Stimulated activated CD8-positive, alpha-beta memory T cell treated with anti-CD3 and anti-CD28 coated beads, Interleukin-4, amount 100 ng/mL, for 4 hours (primary cell): ENCODE measurements around the gene ST3GAL6.

Experiments
- DNase-seq, 2 donors: peaks; one replicate each; pipeline ENCODE4 v3.0.0-alpha.2; 2020; ENCODE audit warnings: low read depth in 2 of 2, low spot score in 1 of 2

The ST3GAL6 gene, protein sequence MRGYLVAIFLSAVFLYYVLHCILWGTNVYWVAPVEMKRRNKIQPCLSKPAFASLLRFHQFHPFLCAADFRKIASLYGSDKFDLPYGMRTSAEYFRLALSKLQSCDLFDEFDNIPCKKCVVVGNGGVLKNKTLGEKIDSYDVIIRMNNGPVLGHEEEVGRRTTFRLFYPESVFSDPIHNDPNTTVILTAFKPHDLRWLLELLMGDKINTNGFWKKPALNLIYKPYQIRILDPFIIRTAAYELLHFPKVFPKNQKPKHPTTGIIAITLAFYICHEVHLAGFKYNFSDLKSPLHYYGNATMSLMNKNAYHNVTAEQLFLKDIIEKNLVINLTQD

GRCh38 chr3:98763076-98763475, at the start of gene ST3GAL6:
Gene ST3GAL6, plus strand, starts transcription at chr3:98763340. Its CDS starts 5,101 bp downstream, at chr3:98768441.
- no peak for DNase-seq

DNA sequence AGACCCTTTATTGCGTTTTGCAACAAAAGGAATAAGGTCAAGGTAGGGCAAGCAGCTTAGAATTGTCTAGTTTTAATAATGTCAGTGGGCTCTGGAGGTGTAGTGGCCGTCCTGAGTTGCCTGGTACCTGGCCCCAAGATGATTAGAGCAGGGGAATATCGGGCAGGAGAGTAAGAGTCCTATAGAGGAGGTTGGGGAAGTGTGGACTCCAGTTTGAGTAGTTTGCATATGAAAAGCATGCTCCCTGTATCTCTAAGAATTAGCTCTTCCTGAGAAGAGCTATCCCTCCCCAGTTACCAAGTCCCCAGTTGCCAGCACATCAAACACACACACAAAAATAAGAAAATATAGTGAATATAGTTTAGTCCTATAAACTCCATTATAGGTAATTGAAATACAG, 49.2 kb upstream of the ST3GAL6 start:
- DNase-seq: no peak

DNA sequence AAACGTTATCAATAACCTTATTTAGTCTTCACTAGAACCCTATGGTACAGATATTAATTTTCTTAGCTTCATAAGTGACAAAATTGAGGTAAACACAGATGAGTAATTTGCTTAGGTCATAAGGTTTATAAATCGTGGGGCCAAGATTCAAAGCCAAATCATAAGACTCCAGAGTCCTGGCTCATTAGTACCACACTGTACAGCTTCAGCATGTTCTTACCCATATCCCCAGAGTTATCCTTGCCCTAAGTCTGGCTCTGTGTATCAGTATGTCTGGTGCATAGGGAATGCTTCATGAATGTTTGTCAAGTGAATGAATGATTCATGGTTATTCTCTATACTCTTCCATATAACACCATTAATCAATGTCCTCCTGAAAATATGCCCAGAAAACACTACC, 45.6 kb upstream of the ST3GAL6 start:
- no peak for DNase-seq

- DNase-seq: no peak
Measured at GRCh38 chr3:98718730-98719129, 44.4 kb upstream of the ST3GAL6 start.

DNA sequence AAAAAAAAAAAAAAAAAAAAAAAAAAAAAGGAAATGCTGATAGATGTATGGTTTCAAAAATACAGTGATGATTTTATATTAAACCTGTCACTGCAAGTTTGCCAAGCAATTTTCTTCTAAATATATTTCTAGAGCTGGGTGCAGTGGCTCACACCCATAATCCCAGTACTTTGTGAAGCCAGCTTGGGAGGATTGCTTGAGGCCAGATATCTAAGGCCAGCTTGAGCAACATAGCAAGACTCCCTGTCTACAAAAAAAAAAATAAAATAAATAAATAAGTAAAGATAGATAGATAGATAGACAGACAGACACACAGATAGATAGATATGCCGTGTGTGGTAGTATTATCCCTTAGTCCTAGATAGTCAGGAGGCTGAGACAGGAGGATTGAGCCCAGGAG, 41.4 kb upstream of the ST3GAL6 start:
- no peak for DNase-seq

GRCh38 chr3:98722389-98722788, 40.8 kb upstream of the ST3GAL6 start:
- no peak for DNase-seq

GRCh38 chr3:98725352-98725751, 37.8 kb upstream of the ST3GAL6 start:
- no peak for DNase-seq

GRCh38 chr3:98726084-98726483, 37.1 kb upstream of the ST3GAL6 start:
- no peak for DNase-seq

- no peak for DNase-seq
Measured at GRCh38 chr3:98727638-98728037, 35.5 kb upstream of the ST3GAL6 start.

- DNase-seq: no peak
Measured at GRCh38 chr3:98728672-98729071, 34.5 kb upstream of the ST3GAL6 start.

- no peak for DNase-seq
Measured at GRCh38 chr3:98730338-98730737, 32.8 kb upstream of the ST3GAL6 start.

GRCh38 chr3:98730886-98731537, 32.1 kb upstream of the ST3GAL6 start:
- DNase-seq: no peak

DNA sequence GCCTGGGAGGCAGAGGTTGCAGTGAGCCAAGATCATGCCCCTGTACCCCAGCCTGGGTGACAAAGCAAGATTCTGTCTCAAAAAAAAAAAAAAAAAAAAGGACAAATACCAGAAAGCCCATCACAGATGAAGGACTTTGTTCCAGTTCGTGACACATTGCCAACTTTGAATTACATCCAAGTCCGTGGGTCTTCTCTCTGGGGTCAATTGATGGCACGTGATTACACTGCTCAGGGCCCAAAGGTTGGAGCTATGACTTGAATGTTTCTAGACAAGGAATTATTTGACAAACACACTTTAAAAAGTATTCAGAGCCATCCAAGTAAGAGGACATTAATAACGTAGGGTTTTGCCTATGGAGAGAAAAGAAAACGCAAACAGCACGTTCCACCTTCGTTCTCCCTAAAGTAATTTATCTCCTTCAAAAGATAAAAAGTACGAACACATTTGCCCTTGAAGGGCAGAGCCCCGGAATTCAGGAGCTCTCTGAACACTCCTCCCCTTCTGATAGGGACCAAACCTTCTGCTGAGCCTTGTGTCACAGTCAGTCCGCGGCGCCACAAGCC, 31.3 kb upstream of the ST3GAL6 start:
- no peak for DNase-seq

DNA sequence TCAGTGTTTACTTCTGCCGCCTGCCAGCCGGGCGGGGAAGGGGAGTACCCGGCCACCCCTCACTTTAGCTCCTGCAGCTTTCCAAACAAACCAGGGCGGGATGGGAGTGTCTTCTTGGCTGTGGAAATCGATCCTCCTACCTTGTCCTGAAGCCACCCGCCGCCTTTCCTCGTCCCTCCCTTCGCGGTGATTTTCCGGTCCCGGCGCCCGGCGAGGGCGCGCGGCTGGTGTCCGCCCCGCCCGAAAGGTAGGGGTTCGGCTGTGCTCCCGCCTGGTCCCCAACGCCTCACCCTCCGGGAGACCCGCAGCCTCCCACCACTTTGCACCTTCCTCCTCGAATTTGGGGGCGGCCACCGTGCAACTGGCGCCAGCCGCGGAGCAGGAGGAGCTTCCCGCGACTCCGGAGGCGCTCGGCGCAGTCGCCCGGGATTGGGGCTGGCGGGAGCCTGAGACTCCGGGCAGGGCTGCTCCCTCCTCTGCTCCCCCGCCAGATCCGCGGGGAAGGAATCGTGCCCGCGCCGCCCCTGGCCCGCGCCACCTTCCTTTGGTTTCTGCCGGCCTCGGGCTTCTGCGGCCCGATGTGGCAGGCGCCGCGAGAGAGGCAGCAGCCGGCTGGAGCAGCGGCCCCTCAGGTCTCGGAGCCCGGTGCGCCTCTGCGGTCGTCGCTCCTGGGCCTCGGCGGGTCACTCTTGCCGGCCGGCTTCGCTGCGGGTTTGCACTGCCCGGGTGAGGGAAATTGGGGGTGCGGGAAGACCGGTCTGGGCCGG, 30.7 kb upstream of the ST3GAL6 start:
- DNase-seq: no peak

- DNase-seq: no peak
Measured at GRCh38 chr3:98733053-98733811, 29.9 kb upstream of the ST3GAL6 start.

DNA sequence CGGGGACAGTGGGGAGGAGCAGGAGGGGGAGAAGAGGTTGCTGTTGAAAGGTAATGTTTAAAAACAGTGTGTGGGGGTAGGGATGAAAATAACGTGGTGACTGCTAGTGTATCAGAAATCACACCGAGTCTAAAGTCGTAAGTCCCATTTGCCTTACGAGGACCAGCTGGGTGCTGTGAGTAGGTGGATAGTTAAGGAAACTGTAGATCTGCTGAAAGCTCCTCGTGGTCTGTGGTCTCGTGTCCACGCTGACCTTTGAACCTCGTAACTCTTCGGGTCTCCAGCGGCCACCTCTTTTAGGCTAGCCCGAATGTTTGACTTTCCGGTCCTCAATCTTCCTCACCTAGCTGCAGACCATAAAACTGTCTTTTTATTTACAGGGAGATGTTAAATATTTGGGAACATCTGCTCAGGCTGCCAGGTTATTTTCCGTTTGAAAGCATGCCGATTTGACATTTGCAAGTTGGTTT, 29.3 kb upstream of the ST3GAL6 start:
- DNase-seq: no peak

- no peak for DNase-seq
Measured at GRCh38 chr3:98734306-98734705, 28.8 kb upstream of the ST3GAL6 start.

DNA sequence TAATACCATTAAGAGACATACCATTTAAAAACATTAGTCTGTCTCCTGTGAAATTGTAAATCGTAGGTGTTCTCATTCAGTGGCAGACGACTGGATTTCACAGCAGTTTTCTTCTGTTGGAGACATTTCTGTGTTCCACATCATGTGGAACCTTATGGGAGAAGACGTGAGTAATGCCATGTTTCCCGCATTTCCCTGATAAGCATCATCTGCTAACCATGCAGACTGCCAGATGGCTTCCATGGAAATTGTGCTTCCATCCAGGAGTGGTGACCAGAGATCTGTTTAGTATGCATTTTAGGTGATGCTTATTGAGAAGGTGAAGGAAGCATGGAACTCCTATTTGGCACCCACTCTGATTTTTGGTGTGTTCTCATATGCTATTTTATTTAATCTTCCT, 28.4 kb upstream of the ST3GAL6 start:
- no peak for DNase-seq

DNA sequence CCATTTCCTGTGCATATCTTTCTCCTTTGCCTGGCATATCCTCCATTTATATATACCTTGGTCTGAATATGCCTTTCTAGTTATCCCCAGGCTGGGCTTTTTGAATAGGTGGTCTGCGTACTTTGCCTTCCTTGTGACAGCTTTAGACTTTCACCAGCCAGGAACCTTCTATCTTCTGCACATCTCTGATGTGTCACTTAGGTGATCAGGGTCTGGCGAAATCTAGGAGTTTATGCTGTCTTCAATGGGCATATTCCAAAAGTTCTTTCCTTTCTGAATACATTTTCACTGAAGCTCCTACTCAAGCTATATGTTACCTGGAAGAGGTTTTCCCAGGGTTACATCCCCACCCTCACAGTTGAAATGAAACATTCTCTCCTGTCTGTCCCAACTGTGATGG, 27.8 kb upstream of the ST3GAL6 start:
- DNase-seq: no peak

DNA sequence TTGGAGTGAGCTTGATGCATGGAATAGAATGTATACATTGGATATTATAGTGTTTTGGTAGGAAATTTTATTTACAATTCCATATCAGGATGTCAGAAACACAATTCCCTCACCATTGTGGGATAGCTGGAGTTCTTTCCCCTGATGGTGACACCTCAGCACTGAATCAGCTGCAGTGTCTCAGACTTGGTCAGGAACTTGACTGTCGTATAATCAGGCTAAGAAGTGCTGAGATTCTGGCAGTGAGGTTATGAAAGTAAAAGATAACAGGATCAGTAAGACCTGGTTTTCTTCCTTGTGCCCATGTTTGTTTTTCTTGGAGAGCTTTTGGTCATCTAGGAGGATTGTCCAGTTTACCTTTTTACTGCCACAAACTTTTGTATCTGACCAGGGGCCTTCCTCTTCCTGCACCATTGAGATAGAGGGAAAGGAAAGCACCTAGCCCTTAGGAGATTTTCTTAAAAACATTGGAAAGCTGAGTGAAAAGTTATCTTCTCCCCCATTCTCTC, 27.3 kb upstream of the ST3GAL6 start:
- no peak for DNase-seq

DNA sequence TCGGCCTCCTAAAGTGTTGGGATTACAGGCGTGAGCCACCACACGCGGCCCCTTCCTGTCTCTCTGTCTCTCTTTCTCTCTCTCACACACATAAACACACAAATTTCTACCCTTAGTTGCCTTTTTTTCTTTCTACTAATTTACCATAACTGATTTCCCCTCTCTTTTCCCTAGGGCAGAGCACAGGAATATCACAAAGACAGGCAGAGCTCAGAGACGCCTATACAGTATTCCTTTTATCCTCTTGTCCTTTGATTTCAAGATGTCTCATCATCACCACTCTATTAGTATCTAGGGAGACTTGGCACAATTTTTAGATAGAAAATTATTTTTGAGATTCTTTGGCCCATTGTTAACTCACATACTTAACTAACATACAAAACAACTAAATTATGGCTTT, 25.8 kb upstream of the ST3GAL6 start:
- DNase-seq: no peak
